H9 (cell line): Measurements from ENCODE around the gene NME2. TPM values are rescaled to one million over a fixed set of nuclear protein-coding genes. Genes with fewer than 3 reads are reported as not detected.

Experiments
- DNase-seq: peaks from one replicate; pipeline ENCODE4 v3.0.0-alpha.2; 2017
- H2AFZ ChIP-seq: one replicate; pipeline ENCODE4 v1.6.1; 2013; ENCODE audit warnings: mild to moderate bottlenecking, low read length, control low read depth, moderate library complexity
- H2AK5ac ChIP-seq: 2 replicates; pipeline ENCODE4 v1.6.1; 2013; ENCODE audit warnings: low read length, control low read depth, mixed read lengths; ENCODE audit not compliant: insufficient read length
- H2BK120ac ChIP-seq: one replicate; pipeline ENCODE4 v1.6.1; 2013; ENCODE audit warnings: low read depth, mild to moderate bottlenecking, low read length, control low read depth, inconsistent platforms; ENCODE audit not compliant: poor library complexity, severe bottlenecking
- H2BK12ac ChIP-seq: 2 replicates; pipeline ENCODE4 v1.6.1; 2013; ENCODE audit warnings: low read length, control low read depth, mixed read lengths, low read depth; ENCODE audit not compliant: insufficient read length
- H2BK15ac ChIP-seq: 2 replicates; pipeline ENCODE4 v1.6.1; 2013; ENCODE audit warnings: low read depth, low read length, control low read depth
- H2BK20ac ChIP-seq: one replicate; pipeline ENCODE4 v1.6.1; 2013; ENCODE audit warnings: low read depth, mild to moderate bottlenecking, low read length, control low read depth, inconsistent platforms; ENCODE audit not compliant: poor library complexity, severe bottlenecking
- H2BK5ac ChIP-seq: 2 replicates; pipeline ENCODE4 v1.6.1; 2013; ENCODE audit warnings: low read length, control low read depth, mixed read lengths; ENCODE audit not compliant: insufficient read length
- H3K14ac ChIP-seq: 2 replicates; pipeline ENCODE4 v1.6.1; 2013; ENCODE audit warnings: low read length, control low read depth; ENCODE audit not compliant: insufficient read depth
- H3K18ac ChIP-seq: 2 replicates; pipeline ENCODE4 v1.6.1; 2013; ENCODE audit warnings: low read depth, mild to moderate bottlenecking, mixed read lengths, low read length, control low read depth; ENCODE audit not compliant: insufficient read length
- H3K23ac ChIP-seq: 2 replicates; pipeline ENCODE4 v1.6.1; 2013; ENCODE audit warnings: low read length, control low read depth, mixed read lengths, low read depth; ENCODE audit not compliant: insufficient read length
- H3K23me2 ChIP-seq: 2 replicates; pipeline ENCODE4 v1.6.1; 2013; ENCODE audit warnings: low read depth, mild to moderate bottlenecking, mixed read lengths, low read length, control low read depth; ENCODE audit not compliant: insufficient read length, poor library complexity, severe bottlenecking
- H3K27ac ChIP-seq: 2 replicates; pipeline ENCODE4 v1.5.1; 2013; ENCODE audit warnings: low read length, control low read depth, mixed read lengths, low read depth; ENCODE audit not compliant: insufficient read length
- H3K27me3 ChIP-seq: 2 replicates; pipeline ENCODE4 v1.6.1; 2013; ENCODE audit warnings: low read length, control low read depth, inconsistent platforms; ENCODE audit not compliant: insufficient read depth
- H3K4ac ChIP-seq: 2 replicates; pipeline ENCODE4 v1.6.1; 2013; ENCODE audit warnings: low read depth, mild to moderate bottlenecking, control low read depth, inconsistent platforms, low read length, moderate library complexity
- H3K4me1 ChIP-seq: 2 replicates; pipeline ENCODE4 v1.6.1; 2013; ENCODE audit warnings: low read length, control low read depth, inconsistent platforms; ENCODE audit not compliant: insufficient read depth
- H3K4me2 ChIP-seq: 2 replicates; pipeline ENCODE4 v1.6.1; 2013; ENCODE audit warnings: low read length, control low read depth, mixed read lengths; ENCODE audit not compliant: insufficient read length, insufficient read depth
- H3K56ac ChIP-seq: 2 replicates; pipeline ENCODE4 v1.6.1; 2013; ENCODE audit warnings: low read depth, mild to moderate bottlenecking, mixed read lengths, low read length, control low read depth; ENCODE audit not compliant: insufficient read length
- H3K79me1 ChIP-seq: 2 replicates; pipeline ENCODE4 v1.6.1; 2013; ENCODE audit warnings: low read depth, mild to moderate bottlenecking, moderate library complexity, low read length, control low read depth, inconsistent platforms; ENCODE audit not compliant: insufficient read depth, poor library complexity, severe bottlenecking
- H3K79me2 ChIP-seq: 2 replicates; pipeline ENCODE4 v1.6.1; 2013; ENCODE audit warnings: low read length, control low read depth, inconsistent platforms; ENCODE audit not compliant: insufficient read depth
- H3K9ac ChIP-seq: 2 replicates; pipeline ENCODE4 v1.6.1; 2013; ENCODE audit warnings: low read length, control low read depth, mixed read lengths; ENCODE audit not compliant: insufficient read length; ENCODE audit errors: extremely low read depth
- H3K9me3 ChIP-seq: one replicate; pipeline ENCODE4 v1.6.1; 2013; ENCODE audit warnings: low read depth, low read length, inconsistent platforms; ENCODE audit not compliant: control insufficient read depth
- H3T11ph ChIP-seq: one replicate; pipeline ENCODE4 v1.6.1; 2013; ENCODE audit warnings: mild to moderate bottlenecking, low read length, control low read depth, inconsistent platforms
- H4K20me1 ChIP-seq: one replicate; pipeline ENCODE4 v1.6.1; 2013; ENCODE audit not compliant: control insufficient read depth, insufficient read length, insufficient read depth
- H4K5ac ChIP-seq: 2 replicates; pipeline ENCODE4 v1.6.1; 2013; ENCODE audit warnings: low read depth, mild to moderate bottlenecking, mixed read lengths, low read length, control low read depth; ENCODE audit not compliant: insufficient read length
- H4K8ac ChIP-seq: replicated peaks from 2 replicates; pipeline ENCODE4 v1.6.1; 2013; ENCODE audit warnings: low read length, control low read depth, mixed read lengths, low read depth; ENCODE audit not compliant: insufficient read length
- H4K91ac ChIP-seq: 2 replicates; pipeline ENCODE4 v1.6.1; 2013; ENCODE audit warnings: low read depth, mild to moderate bottlenecking, moderate library complexity, mixed read lengths, low read length, control low read depth; ENCODE audit not compliant: insufficient read length
- H3K27ac Mint-ChIP-seq, 3 experiments: 2 replicates in 2 of 3; 3 replicates in 1 of 3; pipeline ENCODE4 v1.8.0; 2020 to 2021; ENCODE audit warnings: mixed read lengths in 3 of 3, mild to moderate bottlenecking in 1 of 3, moderate library complexity in 1 of 3
- H3K27me3 Mint-ChIP-seq: 2 replicates; pipeline ENCODE4 v1.8.0; 2021; ENCODE audit warnings: low read depth, mild to moderate bottlenecking, moderate library complexity, mixed read lengths
- H3K36me3 Mint-ChIP-seq, 3 experiments: 2 replicates in 2 of 3; 3 replicates in 1 of 3; pipeline ENCODE4 v1.8.0; 2020 to 2021; ENCODE audit warnings: low read depth in 3 of 3, mixed read lengths in 3 of 3; ENCODE audit not compliant: insufficient read depth in 1 of 3
- H3K4me1 Mint-ChIP-seq, 2 experiments: 2 replicates each; pipeline ENCODE4 v1.8.0; 2020; ENCODE audit warnings: mixed read lengths in 2 of 2
- H3K4me3 Mint-ChIP-seq, 2 experiments: 2 replicates in 1 of 2; 3 replicates in 1 of 2; pipeline ENCODE4 v1.8.0; 2020 to 2021; ENCODE audit warnings: mild to moderate bottlenecking in 2 of 2, mixed read lengths in 2 of 2, moderate library complexity in 1 of 2
- H3K9me3 Mint-ChIP-seq, 2 experiments: 2 replicates in 1 of 2; 3 replicates in 1 of 2; pipeline ENCODE4 v1.8.0; 2020; ENCODE audit warnings: mild to moderate bottlenecking in 2 of 2, mixed read lengths in 2 of 2, moderate library complexity in 1 of 2
- CTCF ChIP-seq: fragments of 200-600 bp; sonication (generic); conservative IDR thresholded peaks from 3 replicates; pipeline ENCODE4 v1.8.0; 2021; ENCODE audit warnings: antibody characterized with exemption, mild to moderate bottlenecking
- WGBS: extraction: QIAGEN DNeasy Blood & Tissue Kit; methylation state at CpG from one replicate; pipeline ENCODE4 v1.1.7; 2013; ENCODE audit warnings: missing lambda C conversion rate, low lambda C conversion rate, mixed read lengths; ENCODE audit not compliant: insufficient read length; ENCODE audit errors: extremely low coverage; 5-methylcytosine and 5-hydroxymethylcytosine counted together
- total RNA-seq: library from RNA; stranded (reverse); gene quantifications from 2 replicates; pipeline ENCODE4 v1.2.1, GENCODE V29; 2021

The NME2 gene
- total RNA-seq, 1 experiment from 2014 or later, result 819 TPM

DNA sequence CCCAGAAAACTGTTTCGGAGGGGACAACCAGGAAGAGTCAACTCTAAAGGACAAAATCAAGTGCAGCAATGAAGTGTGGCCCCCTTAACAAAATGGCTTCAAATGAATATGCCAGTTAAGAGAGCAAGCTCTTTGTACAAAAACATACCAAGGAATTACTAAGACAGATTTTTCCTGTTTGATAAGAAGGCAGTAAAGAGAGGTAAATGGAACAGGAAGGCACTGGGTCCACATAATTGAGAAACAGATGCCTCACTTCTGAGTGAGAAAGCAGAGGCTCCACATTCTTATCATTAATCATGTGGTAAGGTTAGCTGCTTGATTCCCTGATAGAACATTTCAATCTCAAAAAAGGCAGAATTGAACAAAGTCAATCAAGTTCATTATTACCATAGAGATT is 48.7 kb downstream of the NME2 start:
- Histone ChIP-seq H2BK15ac (no peak overlapping the region), H3K23me2 (no peaks in the 10 kb centered on the region), H3K27me3 (no peaks in the 10 kb centered on the region), H3K9ac (no peak overlapping the region), H2BK5ac (no peak overlapping the region), H3K18ac (no peak overlapping the region), H2BK12ac (no peak overlapping the region), H3K23ac (no peak overlapping the region), H2BK120ac (no peak overlapping the region), H4K8ac (no peak overlapping the region), H3K27ac (no peak overlapping the region), H4K91ac (no peak overlapping the region), H3T11ph (no peak overlapping the region), H4K20me1 (no peaks in the 10 kb centered on the region), H3K79me1 (no peaks in the 10 kb centered on the region), H3K79me2 (no peaks in the 10 kb centered on the region), H3K14ac (no peak overlapping the region), H2BK20ac (no peak overlapping the region), H4K5ac (no peak overlapping the region), H3K4ac (no peak overlapping the region), H3K9me3 (no peaks in the 10 kb centered on the region), H2AFZ (no peak overlapping the region), H2AK5ac (no peak overlapping the region), H3K4me2 (no peak overlapping the region), H3K4me1 (no peaks in the 10 kb centered on the region), H3K56ac (no peak overlapping the region)
- H3K36me3 Mint-ChIP-seq, result peaks cover 17 to 75% (median 72%) of the 10 kb centered on the region in 3 experiments; a peak in 6 of 7 replicates
- H3K4me1 Mint-ChIP-seq, result no peaks in the 10 kb centered on the region
- no peak for TF ChIP-seq CTCF
- H3K27ac Mint-ChIP-seq, result no peak overlapping the region
- H3K4me3 Mint-ChIP-seq, result no peak overlapping the region
- no peaks in the 10 kb centered on the region for H3K27me3 Mint-ChIP-seq
- no CpG with 5 or more reads among the region's 1 CpG for WGBS
- no peak for DNase-seq
- no peaks in the 10 kb centered on the region for H3K9me3 Mint-ChIP-seq
